Measurements from ENCODE around the gene FGD2.

The FGD2 gene

DNA sequence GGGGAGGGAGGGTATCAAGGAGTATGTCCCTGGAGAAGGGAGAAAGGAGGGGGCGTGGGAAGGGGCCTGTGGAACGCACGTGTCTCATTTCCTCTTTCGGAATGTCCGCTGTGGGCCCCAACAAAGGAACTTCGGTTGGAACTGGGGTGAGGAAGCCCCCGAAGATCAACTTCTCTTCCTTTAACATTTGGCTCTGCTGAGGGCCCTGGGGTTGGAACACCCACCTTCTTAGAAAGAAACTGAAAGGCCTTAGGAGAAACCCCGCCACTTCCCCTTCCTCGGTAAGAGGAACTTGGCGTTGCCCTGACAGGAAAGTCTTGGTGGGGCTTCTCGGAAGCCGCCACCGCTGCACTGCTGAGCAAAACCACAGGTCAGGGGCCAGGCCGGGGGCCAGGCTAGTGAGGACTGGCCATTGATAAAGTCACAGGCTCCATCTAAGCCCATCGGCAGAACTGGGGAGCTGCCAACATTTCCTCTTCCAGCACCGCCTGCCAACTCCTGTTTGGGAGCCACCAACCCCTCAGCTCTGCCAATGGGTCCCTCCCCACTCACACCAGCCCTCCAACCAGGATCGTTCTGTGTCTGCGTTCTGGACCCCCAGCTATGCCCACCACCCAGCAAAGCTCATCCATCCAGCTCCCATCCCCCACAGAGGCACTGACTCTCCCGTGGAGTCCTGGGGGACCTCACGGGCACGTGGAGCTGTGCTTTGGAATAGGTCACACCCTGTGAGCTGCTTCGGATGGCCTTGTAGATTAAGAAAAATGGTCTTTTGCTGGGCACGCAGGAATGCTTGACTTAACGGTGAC, 44.8 kb downstream of the FGD2 start:
- peak; percentile 75 for DNase-seq (ENCODE audit: low spot score)
- TF ChIP-seq, protein P1, sequence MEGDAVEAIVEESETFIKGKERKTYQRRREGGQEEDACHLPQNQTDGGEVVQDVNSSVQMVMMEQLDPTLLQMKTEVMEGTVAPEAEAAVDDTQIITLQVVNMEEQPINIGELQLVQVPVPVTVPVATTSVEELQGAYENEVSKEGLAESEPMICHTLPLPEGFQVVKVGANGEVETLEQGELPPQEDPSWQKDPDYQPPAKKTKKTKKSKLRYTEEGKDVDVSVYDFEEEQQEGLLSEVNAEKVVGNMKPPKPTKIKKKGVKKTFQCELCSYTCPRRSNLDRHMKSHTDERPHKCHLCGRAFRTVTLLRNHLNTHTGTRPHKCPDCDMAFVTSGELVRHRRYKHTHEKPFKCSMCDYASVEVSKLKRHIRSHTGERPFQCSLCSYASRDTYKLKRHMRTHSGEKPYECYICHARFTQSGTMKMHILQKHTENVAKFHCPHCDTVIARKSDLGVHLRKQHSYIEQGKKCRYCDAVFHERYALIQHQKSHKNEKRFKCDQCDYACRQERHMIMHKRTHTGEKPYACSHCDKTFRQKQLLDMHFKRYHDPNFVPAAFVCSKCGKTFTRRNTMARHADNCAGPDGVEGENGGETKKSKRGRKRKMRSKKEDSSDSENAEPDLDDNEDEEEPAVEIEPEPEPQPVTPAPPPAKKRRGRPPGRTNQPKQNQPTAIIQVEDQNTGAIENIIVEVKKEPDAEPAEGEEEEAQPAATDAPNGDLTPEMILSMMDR (IDR thresholded peaks at IDR 0.05; ENCODE audit: extremely low read depth, insufficient read depth, missing control alignments), result no peak
- in situ Hi-C loops (cut with MboI; ENCODE audit: low pct_unique_long_range_greater_than_20kb, low sequenced_read_pairs, unreplicated experiment), result loop anchor here (10.0 kb wide), 1 partner anchor 125 kb away; the partner anchor contains the start of gene PIM1

DNA sequence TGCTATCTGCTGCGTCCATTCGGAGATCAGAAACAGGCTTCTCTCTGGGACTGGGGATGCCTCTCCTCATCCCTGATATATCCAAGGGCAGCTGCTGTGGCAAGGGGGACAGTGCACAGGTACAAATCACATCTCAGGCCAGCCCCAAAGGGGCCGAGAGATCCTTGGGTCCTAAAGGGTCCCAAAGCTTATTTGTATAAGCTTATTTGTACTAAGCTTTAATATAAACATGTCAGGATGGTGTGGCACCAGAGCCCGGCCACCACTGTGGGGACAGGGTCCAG, 45.3 kb downstream of the FGD2 start:
- in situ Hi-C loops (cut with MboI; ENCODE audit: low pct_unique_long_range_greater_than_20kb, low sequenced_read_pairs, unreplicated experiment), result loop anchor here (10.0 kb wide), 1 partner anchor 124 kb away; the partner anchor contains the start of gene PIM1
- TF ChIP-seq, protein P1 (IDR thresholded peaks at IDR 0.05; ENCODE audit: extremely low read depth, insufficient read depth, missing control alignments), result no peak
- DNase-seq (ENCODE audit: low spot score), result no peak

DNA sequence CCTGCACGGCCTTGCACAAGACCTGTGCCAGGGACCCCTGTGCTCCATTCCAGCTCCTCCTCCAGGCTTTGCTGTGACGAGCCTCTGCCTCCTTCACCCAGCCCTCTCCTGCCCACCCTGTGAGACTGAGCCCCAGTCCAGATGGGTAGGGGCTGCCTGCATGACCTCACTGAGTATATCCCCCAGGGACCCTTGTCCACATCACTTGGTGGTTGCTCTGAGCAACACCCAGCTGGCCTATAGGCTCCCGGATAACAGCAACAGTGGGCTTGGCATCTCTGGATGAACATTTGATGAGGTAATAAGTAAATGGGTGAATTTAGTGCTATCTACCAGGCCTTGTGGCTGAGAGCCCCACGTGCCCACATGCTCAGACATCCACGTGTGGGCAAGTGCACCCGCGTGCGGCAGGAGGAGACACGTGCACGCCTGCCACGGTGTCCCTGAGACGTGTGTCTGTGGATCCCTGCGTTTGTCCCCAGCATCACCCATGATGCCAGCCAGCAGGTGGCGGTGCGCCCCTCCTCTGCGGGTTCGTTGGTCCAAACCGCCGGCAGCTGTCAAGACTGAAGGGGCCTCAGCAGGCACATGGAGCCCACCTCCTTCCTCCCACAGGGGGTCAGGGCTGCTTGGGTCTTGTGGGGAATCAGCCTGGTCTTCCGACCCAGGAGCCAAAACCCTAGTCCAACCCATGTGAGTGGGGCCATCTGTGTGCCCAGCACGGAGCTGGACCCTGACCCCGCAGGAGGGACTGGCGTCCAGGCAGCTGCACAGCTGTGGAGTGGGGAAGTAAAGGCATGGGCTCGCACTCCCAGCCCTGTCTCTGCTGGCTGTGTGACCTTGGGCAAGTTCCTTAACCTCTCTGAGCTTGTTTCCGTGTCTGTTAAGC, 45.9 kb downstream of the FGD2 start:
- TF ChIP-seq, protein P1 (IDR thresholded peaks at IDR 0.05; ENCODE audit: extremely low read depth, insufficient read depth, missing control alignments), result peak; percentile 93
- peak; percentile 84 for DNase-seq (ENCODE audit: low spot score)
- in situ Hi-C loops (cut with MboI; ENCODE audit: low pct_unique_long_range_greater_than_20kb, low sequenced_read_pairs, unreplicated experiment), result loop anchor here (10.0 kb wide), 1 partner anchor 123 kb away; the partner anchor contains the start of gene PIM1

DNA sequence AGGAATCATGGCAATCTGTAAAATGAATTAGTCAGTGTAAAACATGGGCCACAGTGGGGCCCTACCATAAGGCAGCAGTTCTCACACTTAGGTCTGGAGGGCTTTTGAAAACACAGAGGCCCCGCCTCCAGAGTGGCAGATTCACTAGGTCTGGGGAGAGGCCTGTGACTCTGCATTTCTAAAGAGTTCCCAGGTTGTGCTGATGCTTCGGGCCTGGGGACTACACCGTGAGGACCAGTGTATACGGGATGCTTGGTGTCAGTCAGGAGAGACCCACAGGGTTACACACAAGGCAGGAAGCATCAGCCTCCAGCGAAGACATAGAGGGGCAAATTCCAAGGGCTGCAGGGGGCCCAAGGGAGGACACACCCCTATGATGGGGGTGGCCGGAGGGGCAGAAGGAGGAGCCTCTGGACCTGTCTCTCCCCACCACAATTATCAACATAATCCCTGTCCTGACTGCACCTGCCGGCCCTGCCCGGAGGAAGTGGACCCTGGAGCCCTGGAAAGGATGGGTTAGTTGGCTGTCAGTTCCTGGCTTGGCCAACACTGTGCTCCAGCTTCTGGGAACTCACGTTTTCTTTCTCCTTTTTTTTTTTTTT, 46.7 kb downstream of the FGD2 start:
- TF ChIP-seq, protein P1 (IDR thresholded peaks at IDR 0.05; ENCODE audit: extremely low read depth, insufficient read depth, missing control alignments), result no peak
- DNase-seq (ENCODE audit: low spot score), result no peak
- in situ Hi-C loops (cut with MboI; ENCODE audit: low pct_unique_long_range_greater_than_20kb, low sequenced_read_pairs, unreplicated experiment), result loop anchor here (10.0 kb wide), 1 partner anchor 123 kb away; the partner anchor contains the start of gene PIM1

DNA sequence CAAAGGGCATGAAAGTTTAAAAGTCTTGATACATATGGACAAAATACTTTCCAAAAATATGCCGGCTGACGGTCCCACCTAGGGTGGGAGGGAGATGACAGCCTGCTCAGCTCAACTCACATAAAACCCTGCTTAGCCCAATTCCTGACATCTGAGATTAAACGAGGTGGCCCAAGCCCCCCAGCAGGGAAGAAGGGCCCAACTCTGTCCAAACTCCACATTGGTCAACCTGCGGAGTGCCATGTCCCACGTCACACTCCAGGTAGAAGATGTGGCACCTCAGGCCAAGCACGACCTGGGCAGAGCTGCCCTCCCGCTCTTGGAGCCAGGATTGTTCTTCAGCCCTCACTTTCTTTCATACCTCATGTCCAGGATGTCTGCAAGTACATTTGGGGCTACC, 48.2 kb downstream of the FGD2 start:
- DNase-seq (ENCODE audit: low spot score), result no peak
- in situ Hi-C loops (cut with MboI; ENCODE audit: low pct_unique_long_range_greater_than_20kb, low sequenced_read_pairs, unreplicated experiment), result loop anchor here (10.0 kb wide), 1 partner anchor 121 kb away; the partner anchor contains the start of gene PIM1
- TF ChIP-seq, protein P1 (IDR thresholded peaks at IDR 0.05; ENCODE audit: extremely low read depth, insufficient read depth, missing control alignments), result no peak

DNA sequence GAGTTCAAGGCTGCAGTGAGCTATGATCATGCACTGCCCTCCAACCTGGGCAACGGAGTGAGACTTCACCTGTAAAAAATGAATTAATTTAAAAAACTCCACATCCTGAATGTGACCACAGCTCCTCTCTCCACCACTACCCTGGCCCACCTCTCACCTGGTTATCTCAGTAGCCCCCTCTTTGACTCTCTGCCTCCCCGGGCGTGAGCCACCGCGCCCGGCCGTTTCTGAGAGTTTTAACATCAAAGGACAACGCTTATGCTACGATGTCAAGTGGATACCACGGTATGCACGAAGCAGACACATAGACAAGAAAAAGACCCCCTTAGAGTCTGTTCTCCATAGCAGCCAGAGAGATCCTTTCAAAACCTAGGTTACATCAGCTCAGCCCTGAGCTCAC, 48.7 kb downstream of the FGD2 start:
- in situ Hi-C loops (cut with MboI; ENCODE audit: low pct_unique_long_range_greater_than_20kb, low sequenced_read_pairs, unreplicated experiment), result loop anchor here (10.0 kb wide), 1 partner anchor 121 kb away; the partner anchor contains the start of gene PIM1
- TF ChIP-seq, protein P1 (IDR thresholded peaks at IDR 0.05; ENCODE audit: extremely low read depth, insufficient read depth, missing control alignments), result no peak

More for the DNA sequence above, 48.7 kb downstream of the FGD2 start:
- no peak for DNase-seq (ENCODE audit: low spot score)
